ENCODE results near the gene CD300LD. TPM values are rescaled to one million over a fixed set of nuclear protein-coding genes. Genes with fewer than 3 reads are reported as not detected.

CD300LD gene
- total RNA-seq, 2 donors from 2014 or later: not detected

- WGBS: 49% methylated on average over 2 of the region's 2 CpGs
- no peak for TF ChIP-seq POLR2AphosphoS5 (IDR thresholded peaks at IDR 0.05)
- TF ChIP-seq CTCF (IDR thresholded peaks at IDR 0.05): no peak
- TF ChIP-seq POLR2A (IDR thresholded peaks at IDR 0.05): no peak
- Histone ChIP-seq H3K9me3 (no peaks in the 10 kb centered on the region), H3K27me3 (replicated peaks; ENCODE audit: insufficient read depth) (no peaks in the 10 kb centered on the region), H3K36me3 (no peaks in the 10 kb centered on the region), H3K4me3 (no peak overlapping the region), H3K27ac (no peak overlapping the region), H3K4me1 (replicated peaks) (no peaks in the 10 kb centered on the region)
- DNase-seq (ENCODE audit: low spot score): no peak
- intact Hi-C loops (cut with DNase I): no loop called here
These were observed 27.1 kb upstream of the CD300LD start for GRCh38 chr17:74619077-74619673.

GRCh38 chr17:74618451-74618850 is 26.4 kb upstream of the CD300LD start:
- intact Hi-C loops (cut with DNase I): no loop called here
- TF ChIP-seq POLR2AphosphoS5 (IDR thresholded peaks at IDR 0.05) (no peak), CTCF (IDR thresholded peaks at IDR 0.05) (no peak), POLR2A (IDR thresholded peaks at IDR 0.05) (no peak)
- no peaks in the 10 kb centered on the region for H3K4me1 ChIP-seq (replicated peaks)
- 68% methylated on average over 3 of the region's 3 CpGs for WGBS
- no peaks in the 10 kb centered on the region for H3K36me3 ChIP-seq
- H3K9me3 ChIP-seq: no peaks in the 10 kb centered on the region
- H3K27ac ChIP-seq: no peak overlapping the region
- DNase-seq (ENCODE audit: low spot score): no peak
- H3K4me3 ChIP-seq: no peak overlapping the region
- H3K27me3 ChIP-seq (replicated peaks; ENCODE audit: insufficient read depth): no peaks in the 10 kb centered on the region

GRCh38 chr17:74616696-74617095 is 24.6 kb upstream of the CD300LD start:
- WGBS: 92% methylated on average over 5 of the region's 7 CpGs
- Histone ChIP-seq H3K4me1 (replicated peaks) (no peaks in the 10 kb centered on the region), H3K27me3 (replicated peaks; ENCODE audit: insufficient read depth) (no peaks in the 10 kb centered on the region), H3K36me3 (no peaks in the 10 kb centered on the region), H3K27ac (no peak overlapping the region), H3K9me3 (no peaks in the 10 kb centered on the region), H3K4me3 (no peak overlapping the region)
- DNase-seq (ENCODE audit: low spot score): no peak
- TF ChIP-seq POLR2A (IDR thresholded peaks at IDR 0.05): no peak
- no peak for TF ChIP-seq POLR2AphosphoS5 (IDR thresholded peaks at IDR 0.05)
- TF ChIP-seq CTCF (IDR thresholded peaks at IDR 0.05): no peak
- intact Hi-C loops (cut with DNase I): no loop called here

- H3K27ac ChIP-seq: no peak overlapping the region
- H3K9me3 ChIP-seq: no peaks in the 10 kb centered on the region
- no peak for DNase-seq (ENCODE audit: low spot score)
- WGBS: 87% methylated on average over 6 of the region's 6 CpGs
- H3K36me3 ChIP-seq: no peaks in the 10 kb centered on the region
- no peak overlapping the region for H3K4me3 ChIP-seq
- TF ChIP-seq CTCF (IDR thresholded peaks at IDR 0.05) (no peak), POLR2AphosphoS5 (IDR thresholded peaks at IDR 0.05) (no peak), POLR2A (IDR thresholded peaks at IDR 0.05) (no peak)
- intact Hi-C loops (cut with DNase I): no loop called here
- no peaks in the 10 kb centered on the region for H3K4me1 ChIP-seq (replicated peaks)
- peaks cover 2% of the 10 kb centered on the region for H3K27me3 ChIP-seq (replicated peaks; ENCODE audit: insufficient read depth)
These were observed 20.0 kb upstream of the CD300LD start for GRCh38 chr17:74612046-74612445.

GRCh38 chr17:74610108-74610507 is 18.0 kb upstream of the CD300LD start:
- H3K27ac ChIP-seq: no peak overlapping the region
- DNase-seq (ENCODE audit: low spot score): no peak
- no peak overlapping the region for H3K4me3 ChIP-seq
- 25% methylated on average over 2 of the region's 2 CpGs for WGBS
- H3K27me3 ChIP-seq (replicated peaks; ENCODE audit: insufficient read depth): peaks cover 2% of the 10 kb centered on the region
- H3K4me1 ChIP-seq (replicated peaks): no peaks in the 10 kb centered on the region
- intact Hi-C loops (cut with DNase I): no loop called here
- H3K36me3 ChIP-seq: no peaks in the 10 kb centered on the region
- TF ChIP-seq POLR2A (IDR thresholded peaks at IDR 0.05) (no peak), POLR2AphosphoS5 (IDR thresholded peaks at IDR 0.05) (no peak), CTCF (IDR thresholded peaks at IDR 0.05) (no peak)
- H3K9me3 ChIP-seq: no peaks in the 10 kb centered on the region

Data from prostate gland (tissue), 2 donors.